HG02623 (cell line): ENCODE measurements around the gene ZMYND8.

Source experiments
- ATAC-seq: cut with Tn5 transposase; IDR thresholded peaks from one replicate; pipeline ENCODE4 v1.9.1; 2021; ENCODE audit warnings: moderate library complexity; ENCODE audit not compliant: unreplicated experiment

ZMYND8 gene

DNA sequence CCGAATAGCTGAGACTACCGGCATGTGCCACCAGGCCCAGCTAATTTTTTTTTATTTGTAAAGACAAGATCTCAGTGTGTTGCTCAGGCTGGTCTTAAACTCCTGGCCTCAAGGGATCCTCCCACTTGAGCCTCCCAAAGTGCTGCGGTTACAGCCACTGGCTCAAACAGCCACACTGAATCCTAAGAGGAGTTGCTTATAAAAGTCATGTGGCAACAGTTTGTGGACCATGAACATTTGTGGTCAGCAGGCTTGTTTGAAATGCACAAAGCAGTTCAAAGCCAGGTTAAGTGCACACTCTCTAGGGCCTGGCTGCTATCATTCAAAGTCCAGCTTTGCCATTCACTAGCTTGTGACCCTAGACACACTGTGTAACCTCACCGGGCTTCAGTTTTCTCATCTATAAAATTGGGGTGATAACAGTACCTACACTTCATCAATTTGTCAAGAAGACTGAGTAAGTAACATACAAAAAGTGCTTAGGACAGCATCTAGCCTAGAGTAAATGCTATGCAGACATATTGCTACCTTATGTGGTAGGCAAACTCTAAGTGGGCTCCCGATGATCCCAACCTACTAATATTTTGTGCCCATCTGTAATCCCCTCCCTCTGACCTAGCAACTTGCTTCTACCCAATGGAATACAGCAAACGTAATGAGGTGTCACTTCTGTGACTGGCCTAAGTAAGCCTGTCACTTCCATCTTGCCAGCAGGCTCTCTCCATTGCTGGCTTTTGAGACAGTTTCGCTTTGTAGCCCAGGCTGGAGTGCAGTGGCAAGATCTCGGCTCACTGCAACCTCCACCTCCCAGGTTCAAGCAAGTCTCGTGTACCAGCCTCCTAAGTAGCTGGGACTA lies 122.9 kb downstream of the ZMYND8 start:
- no peak for ATAC-seq

DNA sequence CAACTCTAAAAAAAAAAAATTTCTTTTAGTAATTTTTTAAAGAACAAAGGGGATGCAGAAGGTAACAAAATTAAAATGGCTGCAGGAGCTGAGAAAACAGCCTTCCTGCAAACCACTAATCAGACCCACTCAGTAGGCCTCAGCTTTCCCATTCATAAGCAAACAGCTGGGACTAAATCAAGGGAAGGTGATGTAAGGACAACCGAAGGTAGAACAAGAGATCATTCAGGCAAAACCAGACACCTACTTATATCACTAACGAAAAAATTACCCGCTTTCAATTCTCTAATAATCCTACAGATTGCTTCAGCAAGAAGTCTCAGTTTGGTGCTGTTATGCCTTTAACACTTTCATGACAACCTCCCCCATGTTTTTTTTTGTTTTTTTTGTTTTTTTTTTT lies 124.0 kb downstream of the ZMYND8 start:
- ATAC-seq, result no peak

DNA sequence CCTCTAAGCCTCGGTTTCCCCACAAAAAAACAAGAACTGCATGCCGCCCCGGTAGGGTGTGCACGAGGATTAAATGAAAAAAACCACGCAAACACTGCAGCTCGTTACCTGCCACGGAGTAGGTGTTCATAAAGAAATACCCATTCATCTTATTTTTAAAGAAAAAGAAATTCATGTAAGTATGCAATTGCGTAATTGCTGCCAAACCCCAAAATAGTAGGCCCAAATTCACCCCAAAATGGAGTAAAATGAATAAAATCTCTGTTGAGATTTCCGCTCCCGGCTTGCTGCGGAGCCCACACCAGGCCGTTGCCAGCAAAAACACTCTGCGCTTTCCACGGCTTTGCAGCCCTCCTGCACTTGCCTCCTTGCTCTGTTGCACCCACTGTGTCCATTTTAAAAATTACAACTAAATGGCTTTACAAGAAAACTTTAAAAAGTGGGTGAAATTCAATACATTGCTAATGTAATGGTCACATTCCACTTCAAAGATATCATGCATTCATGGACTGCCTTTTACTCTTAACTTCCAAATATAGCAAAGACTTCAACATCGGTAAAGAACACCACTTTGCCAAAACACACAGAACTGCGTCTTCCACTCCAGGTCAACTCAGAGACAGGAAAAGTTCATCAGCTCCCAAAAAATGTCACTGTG lies 125.0 kb downstream of the ZMYND8 start:
- ATAC-seq, result no peak

DNA sequence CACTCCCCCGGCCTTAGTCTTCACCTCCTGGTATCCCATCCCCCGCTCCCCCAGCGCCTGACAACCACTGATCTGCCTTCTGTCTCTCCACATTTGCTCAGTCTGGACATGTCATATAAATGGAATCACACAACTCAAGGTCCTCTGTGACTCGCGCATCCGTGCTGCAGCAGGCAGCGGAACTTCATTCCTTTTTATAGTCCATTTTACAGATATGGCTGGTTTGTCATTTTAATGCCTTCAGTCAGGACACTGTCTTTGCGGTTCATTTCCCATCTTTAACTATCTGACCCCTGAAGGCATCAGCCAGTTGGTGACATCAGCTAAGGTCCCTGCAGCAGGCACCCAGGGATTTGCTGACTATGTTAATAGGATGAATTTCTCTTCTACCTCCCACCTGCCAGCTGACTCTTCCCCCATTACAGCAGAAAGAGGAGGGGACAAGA lies 125.7 kb downstream of the ZMYND8 start:
- no peak for ATAC-seq

DNA sequence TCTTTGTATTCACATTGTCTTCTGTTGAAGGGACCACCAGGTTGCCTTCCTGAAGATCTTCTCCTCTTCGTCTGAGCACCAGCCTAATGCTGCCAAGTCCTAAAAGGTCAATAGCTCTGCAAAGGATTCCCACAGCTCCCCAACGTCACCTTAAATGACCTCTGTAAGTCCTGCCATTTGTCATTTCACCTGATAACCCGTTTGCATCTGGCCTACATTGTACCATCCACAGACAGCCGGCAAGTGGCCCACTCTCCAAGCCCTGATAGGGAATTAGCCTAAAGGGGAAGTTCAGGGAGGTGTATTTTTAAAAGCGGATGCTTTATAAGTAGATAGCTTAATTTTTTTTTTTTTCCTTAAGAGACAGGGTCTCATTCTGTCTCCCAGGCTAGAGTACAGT lies 127.8 kb downstream of the ZMYND8 start:
- no peak for ATAC-seq

DNA sequence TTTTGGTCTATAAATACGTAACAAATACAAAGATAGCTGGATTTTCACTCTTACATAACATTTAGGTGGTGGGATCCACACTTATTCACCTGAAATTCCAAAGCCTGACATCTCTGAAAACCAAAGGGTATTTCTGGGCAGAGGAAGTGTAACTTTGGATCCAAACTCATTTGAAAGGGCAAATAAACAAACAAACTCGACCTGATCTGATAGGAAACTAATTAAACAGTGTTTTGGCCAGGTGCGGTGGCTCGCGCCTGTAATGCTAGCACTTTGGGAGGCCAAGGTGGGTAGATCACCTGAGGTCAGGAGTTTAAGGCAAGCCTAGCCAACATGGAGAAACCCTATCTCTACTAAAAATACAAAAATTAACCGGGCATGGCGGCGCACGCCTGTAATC lies 128.9 kb downstream of the ZMYND8 start:
- no peak for ATAC-seq

DNA sequence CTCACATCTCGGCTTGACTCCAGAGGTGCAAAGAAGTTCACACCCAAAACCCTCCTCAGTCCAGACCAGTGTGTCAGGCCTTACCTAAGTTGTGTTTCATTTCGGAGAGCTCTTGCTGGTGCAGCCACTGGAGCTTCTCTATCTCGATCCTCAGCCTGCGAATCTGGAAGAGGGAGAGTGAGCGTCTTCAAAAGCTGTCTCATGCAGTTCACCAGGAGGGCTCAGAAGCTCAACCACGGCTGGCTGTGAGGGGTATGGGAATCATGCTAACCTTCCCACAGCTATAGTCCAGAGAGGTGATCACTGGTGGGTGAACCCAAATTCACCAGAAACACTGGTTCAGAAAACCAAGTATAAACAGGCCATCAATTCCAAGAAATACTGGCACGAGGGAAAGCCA lies 129.4 kb downstream of the ZMYND8 start:
- ATAC-seq, result no peak

DNA sequence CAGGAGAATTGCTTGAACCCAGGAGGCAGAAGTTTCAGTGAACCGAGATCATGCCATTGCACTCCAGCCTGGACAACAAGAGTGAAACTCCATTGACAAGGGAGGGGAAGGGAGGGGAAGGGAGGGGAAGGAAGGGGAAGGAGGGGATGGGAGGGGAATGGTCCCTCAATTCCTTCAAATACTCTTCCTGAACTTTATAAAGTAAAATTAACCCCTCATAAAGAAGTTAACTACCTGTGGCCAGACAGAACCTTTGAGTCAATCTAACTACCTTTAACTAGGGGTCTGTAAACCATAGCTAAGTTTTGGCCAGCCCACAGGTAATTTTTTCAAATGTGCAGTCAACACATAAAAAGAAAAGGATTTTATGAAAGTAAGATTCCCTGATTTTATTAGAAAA lies 131.0 kb downstream of the ZMYND8 start:
- ATAC-seq, result no peak

DNA sequence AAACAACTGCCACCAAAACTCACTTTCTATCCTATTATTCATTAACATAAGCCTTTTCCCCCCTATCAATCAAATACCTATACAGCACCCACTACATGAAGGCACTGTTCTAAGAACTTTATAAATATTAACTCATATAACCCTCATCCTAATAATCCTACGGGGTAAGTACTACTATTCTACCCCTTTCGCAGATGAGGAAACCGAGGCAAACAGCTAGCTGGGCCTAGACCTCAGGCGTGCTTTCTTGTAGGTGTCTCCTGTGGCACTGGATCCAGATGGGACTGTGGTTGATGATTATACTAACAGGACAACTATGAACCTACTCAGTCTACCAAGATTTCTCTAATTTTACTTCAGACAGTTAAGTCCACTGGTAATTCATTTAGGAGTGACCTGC lies 131.6 kb downstream of the ZMYND8 start:
- no peak for ATAC-seq

DNA sequence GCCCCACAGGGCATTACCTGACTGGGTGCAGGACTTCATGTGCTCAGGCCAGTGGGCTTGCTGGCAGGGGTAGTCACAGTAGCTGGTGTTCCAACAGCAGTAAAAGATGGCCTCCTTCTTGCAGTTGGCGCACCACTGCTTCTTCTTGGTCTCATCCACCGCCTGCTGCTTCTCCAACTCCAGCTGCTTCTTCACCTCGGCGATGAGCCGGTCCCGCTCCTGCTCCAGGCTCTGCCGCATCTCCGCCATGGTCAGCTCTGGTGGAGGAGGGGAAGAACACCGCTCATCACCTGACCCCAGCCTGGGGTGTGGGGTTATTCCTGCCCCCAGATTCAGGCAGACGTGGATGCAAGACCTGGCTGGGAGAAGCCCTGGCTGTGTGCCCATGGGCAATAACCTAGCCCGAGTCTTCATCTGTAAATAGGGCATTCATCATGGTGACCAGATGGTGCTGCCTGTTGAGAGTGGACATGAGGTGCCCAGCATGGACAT lies 132.2 kb downstream of the ZMYND8 start:
- no peak for ATAC-seq

DNA sequence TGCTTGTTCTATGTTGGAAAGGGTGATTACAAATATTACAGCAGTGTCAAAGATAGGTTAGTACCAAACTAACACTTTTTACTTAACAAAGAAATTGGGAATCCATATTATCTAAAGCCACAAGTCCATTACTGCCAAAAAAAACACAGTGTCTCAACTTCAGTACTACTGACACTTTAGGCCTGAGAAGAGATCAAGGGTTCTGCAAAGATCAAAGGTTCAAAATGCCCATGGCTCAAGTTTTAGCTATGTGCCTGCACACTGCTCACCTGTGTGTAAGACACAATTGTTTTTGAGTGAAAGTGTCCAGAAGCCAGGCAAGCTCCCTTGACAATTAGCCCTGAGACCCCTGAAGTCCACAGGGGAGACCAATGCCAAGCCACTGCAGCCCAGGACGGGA lies 132.6 kb downstream of the ZMYND8 start:
- ATAC-seq, result no peak

DNA sequence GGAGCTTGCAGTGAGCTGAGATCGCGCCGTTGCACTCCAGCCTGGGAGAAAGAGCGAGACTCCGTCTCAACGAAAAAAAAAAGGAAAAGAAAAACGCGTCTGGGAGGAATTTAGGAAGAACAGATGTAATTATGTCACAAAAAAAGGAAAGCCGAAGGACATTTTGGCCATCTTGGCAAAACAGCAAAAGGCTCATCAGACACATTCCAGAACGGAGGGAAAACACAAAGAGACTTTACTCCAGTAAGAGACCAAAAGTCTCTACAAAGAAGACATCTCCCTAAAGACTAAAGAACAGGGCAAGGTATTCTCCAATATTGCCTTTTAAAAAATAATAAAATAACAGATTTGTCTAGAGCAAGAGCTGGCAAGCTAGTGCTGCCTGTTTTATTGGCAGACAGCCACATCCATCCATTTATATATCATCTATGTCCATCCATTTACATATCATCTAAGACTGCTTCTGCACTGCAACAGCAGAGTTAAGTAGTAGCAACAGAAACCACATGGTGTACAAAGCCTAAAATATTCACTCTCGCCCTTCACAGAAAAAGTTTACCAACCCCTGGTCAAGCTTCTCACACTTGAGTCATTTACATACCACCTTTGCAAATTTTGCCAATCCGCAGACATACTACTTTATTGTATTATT lies 133.9 kb downstream of the ZMYND8 start:
- no peak for ATAC-seq

DNA sequence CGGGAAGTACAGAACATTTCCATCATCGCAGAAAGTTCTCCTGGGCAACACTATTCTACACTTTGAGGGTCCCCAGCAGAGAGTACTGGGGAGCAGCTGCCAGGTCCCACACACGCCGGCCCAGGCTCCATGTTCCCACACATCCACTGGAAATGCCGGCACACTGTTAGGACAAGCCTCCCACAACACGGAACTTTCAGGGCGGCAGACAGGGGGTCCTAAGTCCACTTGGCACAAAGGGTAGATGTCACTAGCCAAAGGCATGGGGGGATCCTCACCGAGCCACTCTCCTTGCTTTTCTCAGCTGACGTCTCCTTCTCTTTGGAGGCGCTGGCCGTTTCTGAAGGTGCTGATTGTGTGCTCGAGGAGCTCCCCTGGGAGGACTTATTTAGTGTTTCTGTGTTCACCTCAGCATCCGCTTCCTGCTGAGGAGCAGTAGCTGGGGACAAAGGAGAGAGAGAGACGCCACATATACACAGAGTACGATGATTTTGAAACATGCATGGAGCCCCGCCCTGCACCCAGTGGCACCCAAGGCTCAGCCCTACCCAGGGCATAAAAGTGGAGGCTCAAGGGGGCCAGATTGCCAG lies 135.4 kb downstream of the ZMYND8 start:
- ATAC-seq, result no peak

DNA sequence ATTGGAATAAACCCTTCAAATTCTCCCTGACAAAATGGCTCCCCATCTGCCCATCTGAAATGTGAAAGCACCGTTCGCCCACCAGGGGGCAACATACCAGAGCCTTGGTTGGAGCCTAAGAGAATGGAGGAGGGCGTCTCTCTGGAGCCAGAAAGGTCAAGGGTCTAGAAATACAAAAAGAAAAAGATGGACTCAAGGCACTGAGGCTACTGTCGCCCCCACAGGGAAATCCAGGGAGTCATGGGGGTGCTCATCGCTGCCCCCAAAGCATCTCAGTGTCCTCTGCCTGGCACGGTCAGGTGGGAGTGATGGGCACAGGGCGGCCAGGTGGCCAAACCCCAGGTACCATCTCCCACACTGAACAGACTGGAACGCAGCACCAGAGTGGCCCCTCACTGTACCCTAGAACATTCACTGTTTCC lies 136.3 kb downstream of the ZMYND8 start:
- no peak for ATAC-seq

DNA sequence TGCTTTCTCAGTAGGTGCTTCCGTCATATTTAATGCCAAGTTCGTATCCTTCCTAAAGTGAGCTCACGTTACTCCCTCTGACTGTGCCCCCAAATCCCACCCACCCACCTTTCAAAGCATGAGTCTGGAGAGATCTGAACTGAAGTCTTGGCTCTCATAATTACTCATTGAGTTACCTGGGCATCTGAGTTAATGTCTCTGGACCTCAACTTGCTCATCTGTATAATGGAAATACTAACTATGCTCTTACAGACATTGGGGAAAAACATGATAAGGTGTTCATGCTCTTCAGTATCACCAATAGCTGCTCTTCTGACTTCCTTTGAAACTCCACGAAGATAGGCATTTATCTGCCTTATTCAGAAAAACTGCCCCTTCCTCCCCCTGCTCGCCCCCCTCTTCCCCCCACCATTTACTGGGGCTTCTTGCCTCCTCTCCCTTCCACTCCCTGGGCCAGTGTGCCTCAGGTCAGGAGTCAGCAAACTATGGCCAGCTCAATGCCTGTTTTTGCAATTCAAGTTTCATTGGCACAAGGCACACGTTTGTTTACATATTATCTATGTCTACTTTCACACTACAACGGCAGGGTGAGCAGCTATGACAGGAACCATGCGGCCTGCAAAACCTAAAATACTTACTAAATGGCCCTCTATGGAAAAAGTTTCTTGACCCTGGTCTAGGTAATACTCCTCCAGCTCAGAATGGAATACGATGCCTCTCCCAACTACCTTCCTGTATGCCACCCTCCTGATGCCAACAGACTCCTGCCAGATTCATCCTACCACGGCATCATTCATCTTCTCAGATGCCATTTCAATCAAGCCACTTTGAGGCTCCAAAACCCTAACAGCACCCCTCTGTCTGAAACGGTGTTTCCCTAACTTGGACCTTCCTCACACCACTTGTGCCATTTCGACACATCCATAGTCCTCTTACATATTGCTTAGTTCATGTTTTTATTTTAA lies 138.7 kb downstream of the ZMYND8 start:
- ATAC-seq, result no peak

DNA sequence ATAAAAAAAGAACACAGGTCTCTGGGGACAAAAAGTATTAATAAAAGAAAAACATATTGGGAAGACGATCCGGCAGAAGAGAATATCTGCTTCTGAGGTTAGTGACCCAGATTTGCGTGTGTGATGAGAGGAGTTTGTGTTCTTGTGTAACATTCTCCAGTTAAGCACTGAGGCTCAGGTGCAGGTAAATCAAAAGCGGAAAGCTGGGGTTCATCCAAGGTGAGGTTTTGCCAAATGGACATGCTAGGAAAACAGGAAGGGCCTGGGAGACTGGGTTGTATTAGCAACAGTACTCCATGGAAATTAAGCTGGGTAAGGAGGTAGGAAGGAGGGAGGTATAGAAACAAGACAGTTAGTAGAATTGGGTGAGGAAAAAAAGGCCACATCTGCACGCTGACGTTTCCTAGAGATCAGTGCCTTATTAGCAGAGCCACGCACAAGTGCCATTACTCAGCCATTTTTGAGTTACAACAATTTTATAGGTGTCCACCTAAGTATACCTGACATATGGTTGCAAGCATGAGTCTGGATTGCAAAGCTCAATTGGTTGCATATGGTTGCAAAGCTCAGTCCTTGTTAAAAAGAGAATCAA lies 139.6 kb downstream of the ZMYND8 start:
- ATAC-seq, result no peak

DNA sequence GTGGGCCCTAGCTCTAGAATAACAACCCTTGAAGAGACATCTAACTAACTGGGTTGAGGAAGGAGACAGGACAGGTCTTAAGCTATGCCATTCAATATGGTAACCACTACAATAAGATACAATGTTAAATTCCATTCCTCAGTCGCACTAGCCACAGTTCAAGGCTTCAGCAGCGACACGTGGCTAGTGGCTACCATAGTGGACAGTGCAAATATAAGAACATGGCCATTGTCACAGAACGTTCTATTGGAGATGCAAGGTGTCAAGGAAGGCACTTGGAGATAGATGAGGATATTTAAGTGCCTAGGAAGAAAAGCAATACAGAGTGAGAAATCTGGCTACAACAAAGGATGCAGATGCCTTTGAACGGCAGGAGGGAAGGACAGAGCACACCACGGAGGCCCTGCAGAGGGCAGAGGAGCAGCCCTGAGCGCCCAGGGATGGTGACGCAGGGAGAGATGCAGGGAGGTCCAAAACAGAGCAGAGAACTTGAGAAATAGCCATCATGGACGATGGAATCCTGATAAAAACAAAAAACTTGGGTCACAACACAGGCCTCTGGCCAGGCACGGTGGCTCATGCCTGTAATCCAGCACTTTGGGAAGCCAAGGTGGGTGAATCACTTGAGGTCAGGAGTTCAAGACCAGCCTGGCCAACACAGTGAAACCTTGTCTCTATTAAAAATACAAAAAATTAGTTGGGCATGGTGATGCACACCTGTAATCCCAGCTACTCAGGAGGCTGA lies 140.7 kb downstream of the ZMYND8 start:
- ATAC-seq, result no peak

DNA sequence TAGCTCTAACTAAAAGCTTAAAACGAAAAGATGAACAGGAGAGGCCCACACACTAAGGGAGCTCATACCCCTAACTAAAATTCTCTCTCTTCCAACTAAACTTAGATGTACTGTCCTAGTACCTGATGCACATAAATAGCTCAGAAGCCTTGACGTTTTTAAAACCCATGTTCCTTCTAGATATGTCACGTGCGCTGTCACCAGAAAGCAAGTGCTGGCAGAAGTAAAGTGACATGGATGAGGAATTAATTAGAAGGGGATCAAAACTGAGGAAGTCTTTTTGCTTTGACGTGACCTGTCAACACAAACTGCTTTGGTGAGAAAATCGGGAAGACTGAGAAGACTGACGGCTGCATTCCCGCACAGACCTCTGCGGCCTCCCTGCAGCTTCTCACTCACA lies 142.5 kb downstream of the ZMYND8 start:
- no peak for ATAC-seq

DNA sequence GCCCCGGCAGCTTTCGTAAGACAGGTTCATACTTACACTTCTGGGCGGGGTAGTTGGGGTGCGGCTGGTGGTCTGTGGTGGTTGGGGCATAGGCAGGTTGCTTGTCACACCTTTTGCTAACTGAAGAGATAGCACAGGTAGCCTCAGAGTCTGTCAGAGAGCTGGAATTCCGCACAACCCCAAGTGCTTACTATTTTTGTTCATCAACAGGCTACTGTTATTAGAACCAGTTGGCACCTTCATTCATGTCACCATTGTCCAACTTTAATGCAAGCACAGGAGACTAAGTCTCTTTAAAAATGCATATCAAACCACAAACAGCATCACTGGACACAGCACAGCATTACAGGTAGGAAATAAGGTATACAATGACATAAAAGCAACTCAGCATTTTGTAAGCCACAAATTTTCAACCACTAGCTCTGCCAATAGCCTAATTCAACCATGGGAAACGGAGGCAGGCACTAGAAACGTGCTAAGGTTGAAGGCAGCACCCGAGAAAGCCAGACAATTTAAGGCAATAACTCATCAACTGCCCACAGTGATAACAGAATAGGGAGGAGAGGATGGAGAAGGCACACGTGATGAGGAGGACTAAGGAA lies 143.8 kb downstream of the ZMYND8 start:
- no peak for ATAC-seq
